ENCODE results near the gene NPL. TPM values are rescaled to one million over a fixed set of nuclear protein-coding genes. Genes with fewer than 3 reads are reported as not detected.

The NPL gene
- total and polyA plus RNA-seq, 2 of the 13 experiments (the other 11 are each of a cell fraction or from before 2014, with no cell fraction given) = 0.03 to 0.04 TPM

- no peaks in the 10 kb centered on the region for H3K27me3 ChIP-seq (ENCODE audit: control insufficient read depth in 1 of 2, insufficient read depth in 2 of 2, low read length in 2 of 2)
- 0 out of 2 replicates have a peak, but pooled peaks cover 4% of the 10 kb centered on the region for H4K20me1 ChIP-seq (ENCODE audit: insufficient read depth, low read length)
- no peak overlapping the region for H3K9ac ChIP-seq (ENCODE audit: insufficient read depth, low read depth, low read length)
- ChIA-PET CTCF (ENCODE audit: low intra/inter-chr PET ratio, low total read pairs) (no interaction called here), POLR2A (no interaction called here)
- H3K4me3 ChIP-seq (replicated peaks in 1 of 3; ENCODE audit: insufficient read depth in 1 of 3, low read depth in 2 of 3, low read length in 3 of 3) = no peak overlapping the region
- DNase-seq (ENCODE audit: low spot score) (no peak), FAIRE-seq (no peak), ATAC-seq (no peak)
- peaks cover 32 to 98% of the 10 kb centered on the region in 2 experiments for H3K36me3 ChIP-seq (replicated peaks in 1 of 2; ENCODE audit: control insufficient read depth in 1 of 2, insufficient read depth in 2 of 2, low read length in 2 of 2)
- H3K9me3 ChIP-seq (ENCODE audit: low read length) = no peaks in the 10 kb centered on the region
- TF ChIP-seq ZNF143 (CRISPR knock-in tag; IDR thresholded peaks at IDR 0.05) (no peak), ZNF24 (IDR thresholded peaks at IDR 0.05) (no peak), ZNF569 (CRISPR knock-in tag; IDR thresholded peaks at IDR 0.05; ENCODE audit: borderline replicate concordance) (no peak), ZNF747 (CRISPR knock-in tag; IDR thresholded peaks at IDR 0.05; ENCODE audit: borderline replicate concordance) (no peak), NFYB (CRISPR knock-in tag; IDR thresholded peaks at IDR 0.05) (no peak), ZKSCAN5 (CRISPR knock-in tag; IDR thresholded peaks at IDR 0.05) (no peak), ZNF224 (CRISPR knock-in tag; IDR thresholded peaks at IDR 0.05) (no peak), ZNF746 (CRISPR knock-in tag; IDR thresholded peaks at IDR 0.05) (no peak), ZSCAN29 (CRISPR knock-in tag; conservative IDR thresholded peaks at IDR 0.05) (no peak), ZNF253 (CRISPR knock-in tag; IDR thresholded peaks at IDR 0.05; ENCODE audit: borderline replicate concordance) (no peak), NCOA5 (CRISPR knock-in tag; IDR thresholded peaks at IDR 0.05) (no peak), CEBPB (IDR thresholded peaks at IDR 0.05; ENCODE audit: borderline replicate concordance, low read depth, low read length) (no peak), MLX (CRISPR knock-in tag; IDR thresholded peaks at IDR 0.05) (no peak)
- TF ChIP-seq, protein P1, sequence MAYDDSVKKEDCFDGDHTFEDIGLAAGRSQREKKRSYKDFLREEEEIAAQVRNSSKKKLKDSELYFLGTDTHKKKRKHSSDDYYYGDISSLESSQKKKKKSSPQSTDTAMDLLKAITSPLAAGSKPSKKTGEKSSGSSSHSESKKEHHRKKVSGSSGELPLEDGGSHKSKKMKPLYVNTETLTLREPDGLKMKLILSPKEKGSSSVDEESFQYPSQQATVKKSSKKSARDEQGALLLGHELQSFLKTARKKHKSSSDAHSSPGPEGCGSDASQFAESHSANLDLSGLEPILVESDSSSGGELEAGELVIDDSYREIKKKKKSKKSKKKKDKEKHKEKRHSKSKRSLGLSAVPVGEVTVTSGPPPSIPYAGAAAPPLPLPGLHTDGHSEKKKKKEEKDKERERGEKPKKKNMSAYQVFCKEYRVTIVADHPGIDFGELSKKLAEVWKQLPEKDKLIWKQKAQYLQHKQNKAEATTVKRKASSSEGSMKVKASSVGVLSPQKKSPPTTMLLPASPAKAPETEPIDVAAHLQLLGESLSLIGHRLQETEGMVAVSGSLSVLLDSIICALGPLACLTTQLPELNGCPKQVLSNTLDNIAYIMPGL (CRISPR knock-in tag; IDR thresholded peaks at IDR 0.05; ENCODE audit: borderline replicate concordance in 1 of 2, low read depth in 1 of 2) = no peak
- TF ChIP-seq, protein P2, sequence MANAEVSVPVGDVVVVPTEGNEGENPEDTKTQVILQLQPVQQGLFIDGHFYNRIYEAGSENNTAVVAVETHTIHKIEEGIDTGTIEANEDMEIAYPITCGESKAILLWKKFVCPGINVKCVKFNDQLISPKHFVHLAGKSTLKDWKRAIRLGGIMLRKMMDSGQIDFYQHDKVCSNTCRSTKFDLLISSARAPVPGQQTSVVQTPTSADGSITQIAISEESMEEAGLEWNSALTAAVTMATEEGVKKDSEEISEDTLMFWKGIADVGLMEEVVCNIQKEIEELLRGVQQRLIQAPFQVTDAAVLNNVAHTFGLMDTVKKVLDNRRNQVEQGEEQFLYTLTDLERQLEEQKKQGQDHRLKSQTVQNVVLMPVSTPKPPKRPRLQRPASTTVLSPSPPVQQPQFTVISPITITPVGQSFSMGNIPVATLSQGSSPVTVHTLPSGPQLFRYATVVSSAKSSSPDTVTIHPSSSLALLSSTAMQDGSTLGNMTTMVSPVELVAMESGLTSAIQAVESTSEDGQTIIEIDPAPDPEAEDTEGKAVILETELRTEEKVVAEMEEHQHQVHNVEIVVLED (CRISPR knock-in tag; IDR thresholded peaks at IDR 0.05; ENCODE audit: borderline replicate concordance) = no peak
- TF ChIP-seq, protein P3, sequence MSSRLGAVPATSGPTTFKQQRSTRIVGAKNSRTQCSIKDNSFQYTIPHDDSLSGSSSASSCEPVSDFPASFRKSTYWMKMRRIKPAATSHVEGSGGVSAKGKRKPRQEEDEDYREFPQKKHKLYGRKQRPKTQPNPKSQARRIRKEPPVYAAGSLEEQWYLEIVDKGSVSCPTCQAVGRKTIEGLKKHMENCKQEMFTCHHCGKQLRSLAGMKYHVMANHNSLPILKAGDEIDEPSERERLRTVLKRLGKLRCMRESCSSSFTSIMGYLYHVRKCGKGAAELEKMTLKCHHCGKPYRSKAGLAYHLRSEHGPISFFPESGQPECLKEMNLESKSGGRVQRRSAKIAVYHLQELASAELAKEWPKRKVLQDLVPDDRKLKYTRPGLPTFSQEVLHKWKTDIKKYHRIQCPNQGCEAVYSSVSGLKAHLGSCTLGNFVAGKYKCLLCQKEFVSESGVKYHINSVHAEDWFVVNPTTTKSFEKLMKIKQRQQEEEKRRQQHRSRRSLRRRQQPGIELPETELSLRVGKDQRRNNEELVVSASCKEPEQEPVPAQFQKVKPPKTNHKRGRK (CRISPR knock-in tag; IDR thresholded peaks at IDR 0.05) = no peak
- no peak overlapping the region for H2AFZ ChIP-seq (ENCODE audit: low read length)
- BruUV-seq (replicated peaks) = no TSS peak
- intact Hi-C loops (cut with micrococcal nuclease; ENCODE audit: unreplicated experiment) = no loop called here
- no peak overlapping the region for H3K27ac ChIP-seq (ENCODE audit: extremely low read length, insufficient read depth, low read length)
- no peak overlapping the region for H3K4me2 ChIP-seq (ENCODE audit: low read depth, low read length)
- no peaks in the 10 kb centered on the region for H3K4me1 ChIP-seq (ENCODE audit: insufficient read depth, low read length)
- in situ Hi-C loops (cut with HindIII; ENCODE audit: extremely low pct_ligation_motif_present, low pct_unique_long_range_greater_than_20kb) = no loop called here
- H3K79me2 ChIP-seq (ENCODE audit: insufficient read depth, low read length) = no peaks in the 10 kb centered on the region
Observed at GRCh38 chr1:182877331-182877730, 87.8 kb downstream of the NPL start.

Data from HepG2 (cell line).